ENCODE results near the gene VPS18. TPM values are rescaled to one million over a fixed set of nuclear protein-coding genes. Genes with fewer than 3 reads are reported as not detected.

VPS18 gene
- total and polyA plus RNA-seq, 2 donors (not counting 1 experiment from before 2014, with no cell fraction given), result 13.6 to 29.6 TPM

GRCh38 chr15:40863660-40864270 is 30.5 kb upstream of the VPS18 start:
- Histone ChIP-seq H3K36me3 (replicated peaks in 1 of 2; ENCODE audit: control extremely low read depth in 1 of 2, control insufficient read depth in 1 of 2, extremely low read depth in 1 of 2, insufficient read depth in 2 of 2, low read length in 1 of 2) (no peaks in the 10 kb centered on the region), H3K27ac (ENCODE audit: low read length in 2 of 2) (no peak overlapping the region), H3K79me2 (ENCODE audit: control insufficient read depth, insufficient read depth, low read length) (no peaks in the 10 kb centered on the region), H3K4me1 (ENCODE audit: control insufficient read depth in 2 of 2, insufficient read depth in 2 of 2, low read length in 2 of 2) (peaks cover 0 to 3% of the 10 kb centered on the region in 2 donors), H4K20me1 (ENCODE audit: control insufficient read depth, insufficient read depth, low read length, poor library complexity, severe bottlenecking) (no peaks in the 10 kb centered on the region), H2AFZ (ENCODE audit: insufficient read depth, low read depth, low read length, poor library complexity, severe bottlenecking) (no peak overlapping the region), H3K9ac (ENCODE audit: low read length) (no peak overlapping the region), H3K4me2 (replicated peaks; ENCODE audit: low read depth, low read length, poor library complexity, severe bottlenecking) (no peak overlapping the region), H3K4me3 (ENCODE audit: control extremely low read depth in 1 of 5, extremely low read depth in 1 of 5, insufficient read depth in 1 of 5, low read depth in 2 of 5, low read length in 4 of 5) (no peak overlapping the region), H3K9me3 (ENCODE audit: control extremely low read depth in 1 of 3, control insufficient read depth in 2 of 3, insufficient read depth in 1 of 3, low read length in 2 of 3) (no peaks in the 10 kb centered on the region), H3K27me3 (replicated peaks in 1 of 4; ENCODE audit: control extremely low read depth in 1 of 4, control insufficient read depth in 3 of 4, insufficient read depth in 4 of 4, low read length in 3 of 4) (peaks cover 0 to 5% (median 1%) of the 10 kb centered on the region in 4 experiments)
- Mint-ChIP-seq H3K27ac (no peak overlapping the region), H3K4me3 (no peak overlapping the region), H3K9me3 (ENCODE audit: insufficient read depth) (no peaks in the 10 kb centered on the region), H3K4me1 (peaks cover 6% of the 10 kb centered on the region), H3K27me3 (no peaks in the 10 kb centered on the region)
- intact Hi-C loops (cut with micrococcal nuclease), result no loop called here
- no peak for DNase-seq
- no peak for ATAC-seq (ENCODE audit: low read depth)
- ChIA-PET CTCF (no interaction called here), POLR2A (no interaction called here)
- WGBS (ENCODE audit: insufficient coverage), result 83% methylated on average over 4 of the region's 4 CpGs
- TF ChIP-seq EZH2 (IDR thresholded peaks at IDR 0.05; ENCODE audit: borderline replicate concordance, insufficient read depth, low read depth, low read length, poor library complexity, severe bottlenecking) (no peak), CTCF (IDR thresholded peaks at IDR 0.05) (no peak)

- ChIA-PET CTCF (no interaction called here), POLR2A (no interaction called here)
- H2AFZ ChIP-seq (ENCODE audit: insufficient read depth, low read depth, low read length, poor library complexity, severe bottlenecking), result no peak overlapping the region
- H3K79me2 ChIP-seq (ENCODE audit: control insufficient read depth, insufficient read depth, low read length), result no peaks in the 10 kb centered on the region
- ATAC-seq (ENCODE audit: low read depth), result no peak
- no peak overlapping the region for H3K27ac ChIP-seq (ENCODE audit: low read length in 2 of 2)
- H3K9me3 ChIP-seq (ENCODE audit: control extremely low read depth in 1 of 3, control insufficient read depth in 2 of 3, insufficient read depth in 1 of 3, low read length in 2 of 3), result no peaks in the 10 kb centered on the region
- WGBS (ENCODE audit: insufficient coverage), result 97% methylated on average over 4 of the region's 4 CpGs
- no peaks in the 10 kb centered on the region for H3K27me3 Mint-ChIP-seq
- peaks cover 0 to 5% (median 1%) of the 10 kb centered on the region in 4 experiments for H3K27me3 ChIP-seq (replicated peaks in 1 of 4; ENCODE audit: control extremely low read depth in 1 of 4, control insufficient read depth in 3 of 4, insufficient read depth in 4 of 4, low read length in 3 of 4)
- H3K9me3 Mint-ChIP-seq (ENCODE audit: insufficient read depth), result no peaks in the 10 kb centered on the region
- no peak for TF ChIP-seq EZH2 (IDR thresholded peaks at IDR 0.05; ENCODE audit: borderline replicate concordance, insufficient read depth, low read depth, low read length, poor library complexity, severe bottlenecking)
- no peak for TF ChIP-seq CTCF (IDR thresholded peaks at IDR 0.05)
- no peak for DNase-seq
- no peak overlapping the region for H3K9ac ChIP-seq (ENCODE audit: low read length)
- H4K20me1 ChIP-seq (ENCODE audit: control insufficient read depth, insufficient read depth, low read length, poor library complexity, severe bottlenecking), result no peaks in the 10 kb centered on the region
- H3K4me3 Mint-ChIP-seq, result no peak overlapping the region
- H3K4me3 ChIP-seq (ENCODE audit: control extremely low read depth in 1 of 5, extremely low read depth in 1 of 5, insufficient read depth in 1 of 5, low read depth in 2 of 5, low read length in 4 of 5), result no peak overlapping the region
- no peaks in the 10 kb centered on the region for H3K36me3 ChIP-seq (replicated peaks in 1 of 2; ENCODE audit: control extremely low read depth in 1 of 2, control insufficient read depth in 1 of 2, extremely low read depth in 1 of 2, insufficient read depth in 2 of 2, low read length in 1 of 2)
- H3K4me1 ChIP-seq (ENCODE audit: control insufficient read depth in 2 of 2, insufficient read depth in 2 of 2, low read length in 2 of 2), result no peaks in the 10 kb centered on the region
- H3K4me1 Mint-ChIP-seq, result peaks cover 6% of the 10 kb centered on the region
- H3K4me2 ChIP-seq (replicated peaks; ENCODE audit: low read depth, low read length, poor library complexity, severe bottlenecking), result no peak overlapping the region
- H3K27ac Mint-ChIP-seq, result no peak overlapping the region
- intact Hi-C loops (cut with micrococcal nuclease), result no loop called here
Measured at GRCh38 chr15:40867199-40867598, 27.1 kb upstream of the VPS18 start.

Data from B cell (primary cell).